HEK293T (cell line): ENCODE measurements around the gene SLFN11.
"Not testable (repeated sequence)": the region's sequence is repeated elsewhere in the genome, so short reads cannot be mapped to it uniquely, and the experiment has no call there.

Experiments
- CTCF ChIA-PET: fragments of 350-600 bp; formaldehyde crosslinking; extraction: SDS; loops from one replicate; lab custom pipeline; 2021; ENCODE audit warnings: antibody characterized with exemption, inconsistent platforms; lab: Yijun Ruan, JAX
- POLR2A ChIA-PET: fragments of 350-600 bp; formaldehyde crosslinking; extraction: SDS; loops from one replicate; lab custom pipeline; 2020; ENCODE audit warnings: antibody characterized with exemption, inconsistent platforms; lab: Yijun Ruan, JAX
- DNase-seq: peaks from one replicate; pipeline ENCODE4 v3.0.0; 2012; ENCODE audit warnings: mixed read lengths; ENCODE audit errors: extremely low spot score
- ARNT ChIP-seq: fragments of 450-650 bp; IDR thresholded peaks from 2 replicates; pipeline ENCODE4 v1.6.1; 2017; ENCODE audit warnings: mild to moderate bottlenecking
- BHLHE40 ChIP-seq: fragments of 450-650 bp; IDR thresholded peaks from 2 replicates; pipeline ENCODE4 v1.6.1; 2016; ENCODE audit warnings: mild to moderate bottlenecking, moderate library complexity, borderline replicate concordance
- CTBP1 ChIP-seq: fragments of 450-650 bp; IDR thresholded peaks from 2 replicates; pipeline ENCODE4 v1.6.1; 2016; ENCODE audit warnings: borderline replicate concordance
- ELF4 ChIP-seq: fragments of 450-650 bp; IDR thresholded peaks from 2 replicates; pipeline ENCODE4 v1.6.1; 2017; ENCODE audit warnings: antibody characterized with exemption
- FOXA1 ChIP-seq: fragments of 450-650 bp; IDR thresholded peaks from 2 replicates; pipeline ENCODE4 v1.6.1; 2016; ENCODE audit warnings: mild to moderate bottlenecking
- FOXK2 ChIP-seq: fragments of 450-650 bp; IDR thresholded peaks from 2 replicates; pipeline ENCODE4 v1.6.1; 2016; ENCODE audit warnings: mild to moderate bottlenecking
- FOXM1 ChIP-seq: fragments of 450-650 bp; IDR thresholded peaks from 2 replicates; pipeline ENCODE4 v1.6.1; 2017; ENCODE audit warnings: mild to moderate bottlenecking, borderline replicate concordance
- HDGF ChIP-seq: fragments of 450-650 bp; IDR thresholded peaks from 2 replicates; pipeline ENCODE4 v1.6.1; 2017; ENCODE audit warnings: antibody characterized with exemption, borderline replicate concordance
- L3MBTL2 ChIP-seq: fragments of 450-650 bp; conservative IDR thresholded peaks from 2 replicates; pipeline ENCODE4 v1.6.1; 2016; ENCODE audit warnings: mild to moderate bottlenecking
- LEF1 ChIP-seq: fragments of 450-650 bp; IDR thresholded peaks from 2 replicates; pipeline ENCODE4 v1.6.1; 2017; ENCODE audit warnings: mild to moderate bottlenecking, borderline replicate concordance
- NFRKB ChIP-seq: fragments of 450-650 bp; IDR thresholded peaks from 2 replicates; pipeline ENCODE4 v1.6.1; 2016; ENCODE audit warnings: mild to moderate bottlenecking, moderate library complexity
- SP1 ChIP-seq: fragments of 450-650 bp; IDR thresholded peaks from 2 replicates; pipeline ENCODE4 v1.6.1; 2017
- SUZ12 ChIP-seq: fragments of 450-650 bp; IDR thresholded peaks from 2 replicates; pipeline ENCODE4 v1.6.1; 2016; ENCODE audit warnings: mild to moderate bottlenecking
- TARDBP ChIP-seq: fragments of 450-650 bp; IDR thresholded peaks from 2 replicates; pipeline ENCODE4 v1.6.1; 2016
- ZNF384 ChIP-seq: fragments of 450-650 bp; IDR thresholded peaks from 2 replicates; pipeline ENCODE4 v1.6.1; 2016
- TF ChIP-seq, protein P1 (sequence below): fragments of 450-650 bp; IDR thresholded peaks from 2 replicates; pipeline ENCODE4 v1.6.1; 2016

SLFN11 gene

DNA sequence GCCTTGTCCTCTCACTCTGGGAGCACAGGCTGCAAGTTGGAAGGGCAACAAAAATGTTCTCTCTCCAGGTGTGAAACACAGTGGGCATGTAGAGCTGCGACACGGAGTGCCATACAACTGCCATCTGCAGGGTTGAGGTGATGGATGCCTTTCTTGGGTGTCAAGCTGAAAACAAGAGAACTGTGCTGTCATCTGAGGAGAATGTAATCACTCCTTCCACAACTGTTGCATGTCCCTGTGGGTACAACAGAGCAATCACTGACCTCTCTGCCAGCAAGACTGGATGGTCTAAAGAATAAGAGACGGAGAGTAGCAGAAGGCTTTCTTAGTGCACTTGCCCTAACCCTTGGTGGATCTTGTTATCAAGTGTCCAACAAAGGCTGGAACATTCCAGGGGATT lies 29.2 kb downstream of the SLFN11 start:
- TF ChIP-seq L3MBTL2 = no peak
- no peak for TF ChIP-seq FOXA1
- TF ChIP-seq NFRKB = no peak
- no peak for TF ChIP-seq SUZ12
- no peak for TF ChIP-seq ELF4
- CTCF ChIA-PET = no interaction called here
- DNase-seq = no peak
- POLR2A ChIA-PET = no interaction called here

DNA sequence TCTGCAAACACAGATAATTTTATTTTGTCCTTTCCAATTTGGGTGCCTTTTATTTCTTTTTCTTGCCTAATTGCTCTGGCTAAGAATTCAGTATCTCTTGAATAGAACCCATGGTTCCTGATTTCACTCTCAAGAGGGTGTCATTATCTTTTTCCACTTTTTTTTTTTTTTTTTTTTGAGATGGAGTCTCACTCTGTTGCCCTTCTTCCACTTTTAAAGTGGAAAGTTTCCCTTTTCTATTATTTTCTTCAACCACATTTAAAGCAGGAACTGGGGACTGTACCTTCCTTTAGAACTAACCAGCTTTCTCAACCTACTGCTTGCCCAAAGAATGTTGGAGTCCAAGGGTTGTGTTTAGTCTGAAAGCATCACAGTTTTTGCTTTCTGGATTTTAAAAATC lies 31.1 kb downstream of the SLFN11 start:
- no peak for TF ChIP-seq BHLHE40
- TF ChIP-seq, protein P1, sequence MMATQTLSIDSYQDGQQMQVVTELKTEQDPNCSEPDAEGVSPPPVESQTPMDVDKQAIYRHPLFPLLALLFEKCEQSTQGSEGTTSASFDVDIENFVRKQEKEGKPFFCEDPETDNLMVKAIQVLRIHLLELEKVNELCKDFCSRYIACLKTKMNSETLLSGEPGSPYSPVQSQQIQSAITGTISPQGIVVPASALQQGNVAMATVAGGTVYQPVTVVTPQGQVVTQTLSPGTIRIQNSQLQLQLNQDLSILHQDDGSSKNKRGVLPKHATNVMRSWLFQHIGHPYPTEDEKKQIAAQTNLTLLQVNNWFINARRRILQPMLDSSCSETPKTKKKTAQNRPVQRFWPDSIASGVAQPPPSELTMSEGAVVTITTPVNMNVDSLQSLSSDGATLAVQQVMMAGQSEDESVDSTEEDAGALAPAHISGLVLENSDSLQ = no peak
- no peak for TF ChIP-seq L3MBTL2
- TF ChIP-seq ZNF384 = no peak
- POLR2A ChIA-PET = no interaction called here
- no peak for DNase-seq
- CTCF ChIA-PET = interaction anchor here (0.6 kb wide), 1 partner anchor 191 kb away, joined by 4 read pairs; no protein-coding TSS in a partner anchor

DNA sequence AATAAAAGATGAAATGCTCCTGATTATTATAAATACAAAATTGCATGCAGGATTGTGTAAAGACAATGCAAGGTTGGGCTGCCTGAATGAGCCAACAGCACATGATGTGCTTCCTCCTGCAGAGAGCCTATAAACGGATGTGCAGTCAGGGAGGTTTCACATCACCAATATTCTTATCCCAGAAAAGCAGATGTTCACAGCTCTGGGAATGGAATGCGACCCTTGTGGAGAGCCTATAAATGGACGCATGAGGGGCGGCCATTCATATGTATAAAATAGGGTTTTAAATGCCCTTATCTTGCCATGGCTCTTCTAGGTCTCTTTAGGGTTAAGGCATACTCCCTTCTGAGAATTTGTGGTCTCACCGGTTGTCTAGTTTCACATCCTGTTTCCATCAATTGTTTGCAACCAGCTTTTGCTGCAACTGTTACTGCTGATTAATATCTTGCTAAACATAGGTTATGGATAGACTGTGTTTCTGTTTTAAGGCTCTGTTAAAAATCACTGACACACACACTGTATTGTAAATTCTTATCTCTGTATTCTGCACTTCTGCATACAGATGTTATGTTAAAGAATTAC lies 31.9 kb downstream of the SLFN11 start:
- DNase-seq = no peak
- TF ChIP-seq ZNF384 = no peak
- POLR2A ChIA-PET = no interaction called here
- CTCF ChIA-PET = no interaction called here

DNA sequence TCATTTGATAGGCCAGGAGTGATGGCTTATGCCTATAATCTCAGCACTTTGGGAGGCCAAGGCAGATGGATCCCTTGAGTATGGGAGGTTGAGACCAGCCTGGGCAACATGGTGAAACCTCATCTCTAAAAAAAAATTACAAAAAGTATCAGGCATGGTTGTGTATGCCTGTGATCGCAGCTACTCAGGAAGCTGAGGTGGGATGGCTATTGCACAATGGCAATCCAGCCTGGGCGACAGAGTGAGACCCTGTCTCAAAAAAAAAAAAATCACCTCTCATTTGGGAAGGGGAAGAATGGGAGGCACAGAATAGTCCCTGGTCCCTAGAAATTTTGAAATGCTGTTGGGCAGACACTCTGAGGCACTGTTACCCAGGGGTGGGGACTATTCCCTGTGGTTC lies 35.2 kb downstream of the SLFN11 start:
- POLR2A ChIA-PET = no interaction called here
- no peak for DNase-seq
- no peak for TF ChIP-seq FOXK2
- TF ChIP-seq CTBP1 = no peak
- TF ChIP-seq FOXA1 = no peak
- no peak for TF ChIP-seq L3MBTL2
- no peak for TF ChIP-seq NFRKB
- no peak for TF ChIP-seq ARNT
- TF ChIP-seq, protein P1 = no peak
- TF ChIP-seq FOXM1 = no peak
- no peak for TF ChIP-seq ZNF384
- no peak for TF ChIP-seq SP1
- CTCF ChIA-PET = interaction anchor here (0.5 to 1.2 kb wide), 2 partner anchors 26 to 81 kb away, joined by 3 to 6 read pairs; no protein-coding TSS in a partner anchor

DNA sequence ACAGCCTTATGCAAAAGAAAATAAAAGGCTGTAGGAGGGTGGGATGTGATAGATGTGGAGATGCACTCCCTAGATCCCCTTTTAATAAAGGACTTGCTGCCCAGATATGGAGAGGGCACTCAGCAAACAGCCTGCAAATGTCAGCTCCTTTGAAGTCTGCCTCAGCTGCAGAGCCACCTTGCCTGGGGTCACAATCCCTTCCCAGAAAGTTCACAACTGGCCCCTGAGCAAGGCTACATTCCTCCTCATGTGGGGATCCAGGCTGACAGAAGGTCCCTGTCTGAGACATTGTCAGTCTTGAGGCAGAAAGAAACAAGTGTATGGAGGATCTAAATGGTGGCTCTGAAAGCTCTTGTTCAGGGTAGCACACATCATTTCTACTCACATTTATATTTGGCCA lies 36.1 kb downstream of the SLFN11 start:
- DNase-seq = no peak
- TF ChIP-seq ARNT (no peak), L3MBTL2 (no peak), LEF1 (no peak), ZNF384 (no peak), SUZ12 (no peak), FOXA1 (no peak), FOXM1 (no peak), ELF4 (no peak), CTBP1 (no peak), TARDBP (no peak), BHLHE40 (no peak), NFRKB (no peak), SP1 (no peak), HDGF (no peak), FOXK2 (no peak)
- TF ChIP-seq, protein P1 = no peak
- CTCF ChIA-PET = interaction anchor here (2.2 kb wide), 1 partner anchor 202 kb away, joined by 5 read pairs; no protein-coding TSS in a partner anchor
- POLR2A ChIA-PET = interaction anchor here (0.6 kb wide), 1 partner anchor 241 kb away, joined by 3 read pairs; no protein-coding TSS in a partner anchor

DNA sequence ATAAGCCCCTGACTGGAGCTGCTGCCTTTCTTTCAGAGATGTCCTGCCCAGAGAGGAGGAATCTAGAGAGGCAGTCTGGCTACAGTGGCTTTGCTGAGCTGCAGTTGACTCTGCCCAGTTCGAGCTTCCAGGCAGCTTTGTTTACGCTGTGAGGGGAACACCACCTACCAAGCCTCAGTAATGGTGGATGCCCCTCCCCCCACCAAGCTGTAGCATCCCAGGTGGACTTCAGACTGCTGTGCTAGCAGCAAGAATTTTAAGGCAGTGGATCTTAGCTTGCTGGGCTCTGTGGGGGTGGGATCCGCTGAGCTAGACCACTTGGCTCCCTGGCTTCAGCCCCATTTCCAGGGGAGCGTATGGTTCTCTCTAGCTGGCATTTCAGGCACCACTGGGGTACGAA lies 39.8 kb downstream of the SLFN11 start:
- ChIA-PET POLR2A (interaction anchor here (1.3 kb wide), 1 partner anchor 39 kb away, joined by 3 read pairs; no protein-coding TSS in a partner anchor), CTCF (interaction anchor here (0.6 to 1.8 kb wide), 2 partner anchors 21 to 268 kb away, joined by 4 to 5 read pairs; no protein-coding TSS in a partner anchor)
- not testable (repeated sequence) for DNase-seq

DNA sequence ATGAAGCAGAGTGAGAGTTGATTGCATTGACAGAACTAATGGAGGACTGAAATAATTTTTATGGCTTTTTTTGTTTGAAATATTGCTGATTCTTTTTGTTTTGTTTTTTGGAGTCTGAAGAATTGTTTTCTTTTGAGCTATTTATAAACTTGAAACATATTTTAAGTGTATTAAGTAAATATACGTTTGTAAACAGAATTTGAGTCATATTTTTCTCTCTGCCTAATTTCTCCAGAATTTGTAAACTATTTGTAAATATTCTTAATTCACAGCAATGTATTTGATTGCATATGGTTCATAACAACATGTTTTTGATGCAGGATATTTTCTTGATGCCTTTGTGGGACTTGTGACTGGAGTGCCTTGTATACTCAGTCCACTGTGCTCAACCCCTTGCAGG lies 50.7 kb downstream of the SLFN11 start:
- ChIA-PET CTCF (no interaction called here), POLR2A (no interaction called here)
- no peak for DNase-seq
- TF ChIP-seq ELF4 = no peak
- no peak for TF ChIP-seq BHLHE40
- no peak for TF ChIP-seq FOXM1
- TF ChIP-seq, protein P1 = no peak
- no peak for TF ChIP-seq TARDBP
- no peak for TF ChIP-seq FOXK2
- no peak for TF ChIP-seq L3MBTL2
- TF ChIP-seq ARNT = no peak
- no peak for TF ChIP-seq NFRKB
- no peak for TF ChIP-seq ZNF384
- TF ChIP-seq HDGF = no peak
- no peak for TF ChIP-seq CTBP1
- TF ChIP-seq SP1 = no peak
- TF ChIP-seq FOXA1 = no peak
- no peak for TF ChIP-seq SUZ12
- no peak for TF ChIP-seq LEF1
